ENCODE measurements around the gene KLHDC7B. TPM values are rescaled to one million over a fixed set of nuclear protein-coding genes. Genes with fewer than 3 reads are reported as not detected.

The KLHDC7B gene
- total RNA-seq, 1 donor from 2014 or later, result 0.32 TPM

DNA sequence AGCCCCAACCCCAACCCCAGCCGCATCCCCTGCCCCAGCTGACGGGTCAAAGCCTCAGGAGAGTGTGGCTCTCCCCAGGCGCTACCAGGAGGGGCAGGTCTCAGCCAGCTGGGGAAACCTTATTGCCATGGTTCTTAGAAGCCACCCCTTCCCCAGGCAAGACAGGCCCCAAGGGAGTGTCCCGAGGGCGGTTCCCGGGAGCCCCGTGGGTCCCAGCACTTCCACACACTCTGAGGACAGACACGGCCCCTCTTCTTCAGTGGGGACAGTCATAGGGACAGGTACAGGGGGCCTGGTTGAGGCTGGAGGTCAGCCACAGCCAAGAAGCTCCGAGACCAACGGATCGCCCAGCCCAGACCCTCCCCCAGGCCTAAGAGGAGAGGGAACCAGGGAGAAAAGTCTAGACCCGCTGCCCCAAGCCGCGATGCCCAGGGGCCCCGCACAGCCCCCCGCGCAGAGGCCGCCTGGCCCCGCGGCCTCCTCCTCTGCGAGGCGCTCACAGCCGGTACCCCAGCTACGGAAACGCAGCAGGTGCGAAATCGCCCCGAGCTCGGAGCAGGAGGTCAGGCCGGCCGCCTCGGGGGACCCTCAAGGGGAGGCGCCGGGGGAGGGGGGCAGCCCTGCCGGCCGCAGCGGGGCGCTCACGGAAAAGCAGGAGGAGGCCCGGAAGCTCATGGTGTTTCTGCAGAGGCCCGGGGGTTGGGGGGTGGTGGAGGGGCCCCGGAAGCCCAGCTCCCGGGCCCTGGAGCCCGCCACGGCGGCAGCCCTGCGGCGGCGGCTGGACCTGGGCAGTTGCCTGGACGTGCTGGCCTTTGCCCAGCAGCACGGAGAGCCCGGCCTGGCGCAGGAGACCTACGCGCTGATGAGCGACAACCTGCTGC is 2.6 kb downstream of the KLHDC7B start:
- H3K9me3 Mint-ChIP-seq (ENCODE audit: unreplicated experiment), result no peaks in the 10 kb centered on the region
- no peak for FAIRE-seq
- Histone ChIP-seq H3K27ac (ENCODE audit: low read depth, low read length) (no peak overlapping the region), H3K9ac (ENCODE audit: low read length) (no peak overlapping the region), H3K4me1 (ENCODE audit: insufficient read depth, low read length) (no peaks in the 10 kb centered on the region), H3K79me2 (ENCODE audit: insufficient read depth, low read length) (no peaks in the 10 kb centered on the region), H3K4me3 (ENCODE audit: insufficient read depth, low read depth, low read length) (no peak overlapping the region), H3K36me3 (ENCODE audit: insufficient read depth, low read length) (no peaks in the 10 kb centered on the region), H4K20me1 (ENCODE audit: insufficient read depth, low read length) (no peaks in the 10 kb centered on the region), H2AFZ (ENCODE audit: low read depth, low read length) (no peak overlapping the region), H3K4me2 (ENCODE audit: low read length) (no peak overlapping the region), H3K27me3 (ENCODE audit: insufficient read depth, low read length) (peaks cover 26% of the 10 kb centered on the region), H3K9me3 (ENCODE audit: insufficient read depth, low read depth, low read length) (no peaks in the 10 kb centered on the region)
- peaks cover 30% of the 10 kb centered on the region for H3K27me3 Mint-ChIP-seq (ENCODE audit: low read depth, unreplicated experiment)
- H3K4me1 Mint-ChIP-seq (ENCODE audit: low read depth, unreplicated experiment), result peaks cover 5% of the 10 kb centered on the region
- no peaks in the 10 kb centered on the region for H3K36me3 Mint-ChIP-seq (ENCODE audit: low read depth, unreplicated experiment)
- no peak overlapping the region for H3K4me3 Mint-ChIP-seq (ENCODE audit: unreplicated experiment)
- no peak overlapping the region for H3K27ac Mint-ChIP-seq (ENCODE audit: unreplicated experiment)
- TF ChIP-seq, protein P1, sequence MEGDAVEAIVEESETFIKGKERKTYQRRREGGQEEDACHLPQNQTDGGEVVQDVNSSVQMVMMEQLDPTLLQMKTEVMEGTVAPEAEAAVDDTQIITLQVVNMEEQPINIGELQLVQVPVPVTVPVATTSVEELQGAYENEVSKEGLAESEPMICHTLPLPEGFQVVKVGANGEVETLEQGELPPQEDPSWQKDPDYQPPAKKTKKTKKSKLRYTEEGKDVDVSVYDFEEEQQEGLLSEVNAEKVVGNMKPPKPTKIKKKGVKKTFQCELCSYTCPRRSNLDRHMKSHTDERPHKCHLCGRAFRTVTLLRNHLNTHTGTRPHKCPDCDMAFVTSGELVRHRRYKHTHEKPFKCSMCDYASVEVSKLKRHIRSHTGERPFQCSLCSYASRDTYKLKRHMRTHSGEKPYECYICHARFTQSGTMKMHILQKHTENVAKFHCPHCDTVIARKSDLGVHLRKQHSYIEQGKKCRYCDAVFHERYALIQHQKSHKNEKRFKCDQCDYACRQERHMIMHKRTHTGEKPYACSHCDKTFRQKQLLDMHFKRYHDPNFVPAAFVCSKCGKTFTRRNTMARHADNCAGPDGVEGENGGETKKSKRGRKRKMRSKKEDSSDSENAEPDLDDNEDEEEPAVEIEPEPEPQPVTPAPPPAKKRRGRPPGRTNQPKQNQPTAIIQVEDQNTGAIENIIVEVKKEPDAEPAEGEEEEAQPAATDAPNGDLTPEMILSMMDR (IDR thresholded peaks at IDR 0.05; ENCODE audit: insufficient read depth, low read depth, low read length), result no peak
- peak; percentile 77 for TF ChIP-seq EZH2 (IDR thresholded peaks at IDR 0.05; ENCODE audit: insufficient read depth, low read length)
- DNase-seq (ENCODE audit: low read depth), result no peak

DNA sequence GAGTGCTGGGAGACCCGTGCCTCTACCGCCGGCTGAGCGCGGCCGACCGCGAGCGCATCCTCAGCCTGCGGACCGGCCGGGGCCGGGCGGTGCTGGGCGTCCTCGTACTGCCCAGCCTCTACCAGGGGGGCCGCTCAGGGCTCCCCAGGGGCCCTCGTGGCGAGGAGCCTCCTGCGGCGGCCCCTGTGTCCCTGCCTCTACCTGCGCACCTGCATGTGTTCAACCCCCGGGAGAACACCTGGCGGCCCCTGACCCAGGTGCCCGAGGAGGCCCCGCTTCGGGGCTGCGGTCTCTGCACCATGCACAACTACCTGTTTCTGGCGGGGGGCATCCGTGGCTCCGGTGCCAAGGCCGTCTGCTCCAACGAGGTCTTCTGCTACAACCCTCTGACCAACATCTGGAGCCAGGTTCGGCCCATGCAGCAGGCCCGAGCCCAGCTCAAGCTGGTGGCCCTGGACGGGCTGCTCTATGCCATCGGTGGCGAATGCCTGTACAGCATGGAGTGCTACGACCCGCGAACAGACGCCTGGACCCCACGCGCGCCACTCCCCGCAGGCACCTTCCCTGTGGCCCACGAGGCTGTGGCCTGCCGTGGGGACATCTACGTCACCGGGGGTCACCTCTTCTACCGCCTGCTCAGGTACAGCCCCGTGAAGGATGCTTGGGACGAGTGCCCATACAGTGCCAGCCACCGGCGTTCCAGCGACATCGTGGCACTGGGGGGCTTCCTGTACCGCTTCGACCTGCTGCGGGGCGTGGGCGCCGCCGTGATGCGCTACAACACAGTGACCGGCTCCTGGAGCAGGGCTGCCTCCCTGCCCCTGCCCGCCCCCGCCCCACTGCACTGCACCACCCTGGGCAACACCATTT is 3.5 kb downstream of the KLHDC7B start:
- Histone ChIP-seq H4K20me1 (ENCODE audit: insufficient read depth, low read length) (no peaks in the 10 kb centered on the region), H3K79me2 (ENCODE audit: insufficient read depth, low read length) (no peaks in the 10 kb centered on the region), H3K27me3 (ENCODE audit: insufficient read depth, low read length) (peaks cover 28% of the 10 kb centered on the region), H3K4me1 (ENCODE audit: insufficient read depth, low read length) (no peaks in the 10 kb centered on the region), H3K4me2 (ENCODE audit: low read length) (no peak overlapping the region), H3K4me3 (ENCODE audit: insufficient read depth, low read depth, low read length) (no peak overlapping the region), H3K36me3 (ENCODE audit: insufficient read depth, low read length) (no peaks in the 10 kb centered on the region), H3K9me3 (ENCODE audit: insufficient read depth, low read depth, low read length) (no peaks in the 10 kb centered on the region), H3K9ac (ENCODE audit: low read length) (no peak overlapping the region), H2AFZ (ENCODE audit: low read depth, low read length) (no peak overlapping the region), H3K27ac (ENCODE audit: low read depth, low read length) (no peak overlapping the region)
- FAIRE-seq, result no peak
- H3K9me3 Mint-ChIP-seq (ENCODE audit: unreplicated experiment), result no peaks in the 10 kb centered on the region
- peaks cover 5% of the 10 kb centered on the region for H3K4me1 Mint-ChIP-seq (ENCODE audit: low read depth, unreplicated experiment)
- DNase-seq (ENCODE audit: low read depth), result no peak
- H3K36me3 Mint-ChIP-seq (ENCODE audit: low read depth, unreplicated experiment), result no peaks in the 10 kb centered on the region
- H3K4me3 Mint-ChIP-seq (ENCODE audit: unreplicated experiment), result no peak overlapping the region
- TF ChIP-seq, protein P1 (IDR thresholded peaks at IDR 0.05; ENCODE audit: insufficient read depth, low read depth, low read length), result no peak
- peak; percentile 19 for TF ChIP-seq EZH2 (IDR thresholded peaks at IDR 0.05; ENCODE audit: insufficient read depth, low read length)
- H3K27me3 Mint-ChIP-seq (ENCODE audit: low read depth, unreplicated experiment), result peaks cover 30% of the 10 kb centered on the region
- no peak overlapping the region for H3K27ac Mint-ChIP-seq (ENCODE audit: unreplicated experiment)

Measured in astrocyte (in vitro differentiated cells and primary cell).